OCI-LY1 (cell line): Measurements from ENCODE around the gene PARP15.

ENCODE experiments used
- H2AFZ ChIP-seq: fragments of 200-600 bp; sonication (generic), shearing (Covaris generic); 2 replicates; pipeline ENCODE4 v1.6.0; 2014; ENCODE audit warnings: antibody characterized with exemption, mild to moderate bottlenecking, low read length
- H3F3A ChIP-seq: fragments of 200-600 bp; sonication (generic), shearing (Covaris generic); 2 replicates; pipeline ENCODE4 v1.6.0; 2014; ENCODE audit warnings: mild to moderate bottlenecking, antibody characterized with exemption, low read length, moderate library complexity; ENCODE audit not compliant: insufficient read depth
- H3K27ac ChIP-seq: fragments of 200-600 bp; sonication (generic); 2 replicates; pipeline ENCODE4 v1.5.1; 2014; ENCODE audit warnings: low read length, mixed run types, mild to moderate bottlenecking, low read depth; ENCODE audit not compliant: poor library complexity, severe bottlenecking
- H3K27me3 ChIP-seq: fragments of 200-600 bp; sonication (generic); 2 replicates; pipeline ENCODE4 v1.6.0; 2014; ENCODE audit warnings: antibody characterized with exemption, mild to moderate bottlenecking, low read length, moderate library complexity; ENCODE audit not compliant: insufficient read depth
- H3K36me3 ChIP-seq: fragments of 200-600 bp; sonication (generic); 2 replicates; pipeline ENCODE4 v1.6.1; 2014; ENCODE audit warnings: mild to moderate bottlenecking, antibody characterized with exemption, low read length, moderate library complexity, mixed read lengths; ENCODE audit not compliant: insufficient read depth
- H3K4me1 ChIP-seq: fragments of 200-600 bp; sonication (generic); 2 replicates; pipeline ENCODE4 v1.5.1; 2014; ENCODE audit warnings: mild to moderate bottlenecking, low read length, moderate library complexity; ENCODE audit not compliant: insufficient read depth, severe bottlenecking
- H3K4me2 ChIP-seq: fragments of 200-600 bp; sonication (generic), shearing (Covaris generic); 2 replicates; pipeline ENCODE4 v1.6.1; 2014; ENCODE audit warnings: low read length
- H3K4me3 ChIP-seq: fragments of 200-600 bp; sonication (generic); 2 replicates; pipeline ENCODE4 v1.5.1; 2014; ENCODE audit warnings: low read length, low read depth, mild to moderate bottlenecking, mixed read lengths; ENCODE audit not compliant: poor library complexity, severe bottlenecking
- H3K79me2 ChIP-seq: fragments of 200-600 bp; shearing (Covaris generic); 2 replicates; pipeline ENCODE4 v1.6.1; 2016; ENCODE audit warnings: mixed run types, low read length, mixed read lengths; ENCODE audit not compliant: insufficient read depth
- H3K9ac ChIP-seq: fragments of 200-600 bp; sonication (generic), shearing (Covaris generic); 2 replicates; pipeline ENCODE4 v1.6.1; 2014; ENCODE audit warnings: mild to moderate bottlenecking, low read length, mixed read lengths
- H3K9me2 ChIP-seq: fragments of 200-600 bp; sonication (generic), shearing (Covaris generic); 2 replicates; pipeline ENCODE4 v1.6.1; 2014; ENCODE audit warnings: low read depth, mild to moderate bottlenecking, low read length, mixed read lengths
- H3K9me3 ChIP-seq: fragments of 200-600 bp; shearing (Covaris generic); 2 replicates; pipeline ENCODE4 v1.6.1; 2014; ENCODE audit warnings: low read length, mixed read lengths
- H4K20me1 ChIP-seq: fragments of 200-600 bp; sonication (generic), shearing (Covaris generic); 2 replicates; pipeline ENCODE4 v1.6.0; 2016; ENCODE audit warnings: mild to moderate bottlenecking, low read length; ENCODE audit not compliant: insufficient read depth
- CTCF ChIP-seq: fragments of 200-600 bp; sonication (generic), shearing (Covaris generic); IDR thresholded peaks from 2 replicates; pipeline ENCODE4 v1.5.1; 2017; ENCODE audit warnings: mild to moderate bottlenecking, antibody characterized with exemption, low read length, moderate library complexity, mixed read lengths
- EZH2 ChIP-seq: fragments of 200-600 bp; sonication (generic), shearing (Covaris generic); IDR thresholded peaks from 2 replicates; pipeline ENCODE4 v1.8.0; 2017; ENCODE audit warnings: borderline replicate concordance, mixed run types, mild to moderate bottlenecking, antibody characterized with exemption, low read length, moderate library complexity, mixed read lengths

PARP15 gene

GRCh38 chr3:122678506-122678905 is 101.1 kb downstream of the PARP15 start:
- Histone ChIP-seq H4K20me1 (no peaks in the 10 kb centered on the region), H2AFZ (no peak overlapping the region), H3K4me2 (0 out of 2 replicates have a peak overlapping the region, but pooled peaks have one; percentile 85), H3K4me3 (no peak overlapping the region), H3K27me3 (no peaks in the 10 kb centered on the region), H3F3A (no peaks in the 10 kb centered on the region), H3K4me1 (peaks cover 31% of the 10 kb centered on the region), H3K79me2 (no peaks in the 10 kb centered on the region; the same call in 1 of the 2 replicates), H3K9ac (no peak overlapping the region), H3K9me3 (peaks cover 6% of the 10 kb centered on the region; the same call in 1 of the 2 replicates), H3K36me3 (no peaks in the 10 kb centered on the region), H3K9me2 (no peaks in the 10 kb centered on the region), H3K27ac (no peak overlapping the region)
- TF ChIP-seq EZH2 = no peak
- no peak for TF ChIP-seq CTCF

GRCh38 chr3:122679085-122679881 is 101.8 kb downstream of the PARP15 start:
- Histone ChIP-seq H3K36me3 (no peaks in the 10 kb centered on the region), H3K79me2 (no peaks in the 10 kb centered on the region), H3K4me1 (peaks cover 31% of the 10 kb centered on the region), H3K27ac (no peak overlapping the region), H3K4me3 (peak overlapping the region; percentile 69), H2AFZ (no peak overlapping the region), H3F3A (no peaks in the 10 kb centered on the region), H3K9me2 (no peaks in the 10 kb centered on the region), H3K9ac (no peak overlapping the region), H3K4me2 (peak overlapping the region; percentile 85), H3K9me3 (peaks cover 6% of the 10 kb centered on the region; the same call in 1 of the 2 replicates), H4K20me1 (no peaks in the 10 kb centered on the region), H3K27me3 (no peaks in the 10 kb centered on the region)
- TF ChIP-seq EZH2 (no peak), CTCF (peak; percentile 85)

- no peak for TF ChIP-seq CTCF
- TF ChIP-seq EZH2 = no peak
- Histone ChIP-seq H3K9me2 (no peaks in the 10 kb centered on the region), H2AFZ (no peak overlapping the region), H3K4me1 (peaks cover 31% of the 10 kb centered on the region), H3F3A (no peaks in the 10 kb centered on the region), H3K9me3 (peaks cover 3% of the 10 kb centered on the region; the same call in 1 of the 2 replicates), H3K4me2 (peak overlapping the region; percentile 85), H3K27ac (no peak overlapping the region), H3K27me3 (no peaks in the 10 kb centered on the region), H3K36me3 (no peaks in the 10 kb centered on the region), H3K4me3 (peak overlapping the region; percentile 69), H3K79me2 (no peaks in the 10 kb centered on the region), H3K9ac (peak overlapping the region; percentile 59; the same call in 1 of the 2 replicates), H4K20me1 (no peaks in the 10 kb centered on the region)
Measured at GRCh38 chr3:122679882-122680474, 102.5 kb downstream of the PARP15 start.
